GM10847 (cell line): ENCODE measurements around the gene CACHD1.

ENCODE experiments used
- POLR2A ChIP-seq: IDR thresholded peaks from 2 replicates; pipeline ENCODE4 v1.6.1; 2011; ENCODE audit not compliant: insufficient read length; ENCODE audit errors: extremely low read depth

The CACHD1 gene

DNA sequence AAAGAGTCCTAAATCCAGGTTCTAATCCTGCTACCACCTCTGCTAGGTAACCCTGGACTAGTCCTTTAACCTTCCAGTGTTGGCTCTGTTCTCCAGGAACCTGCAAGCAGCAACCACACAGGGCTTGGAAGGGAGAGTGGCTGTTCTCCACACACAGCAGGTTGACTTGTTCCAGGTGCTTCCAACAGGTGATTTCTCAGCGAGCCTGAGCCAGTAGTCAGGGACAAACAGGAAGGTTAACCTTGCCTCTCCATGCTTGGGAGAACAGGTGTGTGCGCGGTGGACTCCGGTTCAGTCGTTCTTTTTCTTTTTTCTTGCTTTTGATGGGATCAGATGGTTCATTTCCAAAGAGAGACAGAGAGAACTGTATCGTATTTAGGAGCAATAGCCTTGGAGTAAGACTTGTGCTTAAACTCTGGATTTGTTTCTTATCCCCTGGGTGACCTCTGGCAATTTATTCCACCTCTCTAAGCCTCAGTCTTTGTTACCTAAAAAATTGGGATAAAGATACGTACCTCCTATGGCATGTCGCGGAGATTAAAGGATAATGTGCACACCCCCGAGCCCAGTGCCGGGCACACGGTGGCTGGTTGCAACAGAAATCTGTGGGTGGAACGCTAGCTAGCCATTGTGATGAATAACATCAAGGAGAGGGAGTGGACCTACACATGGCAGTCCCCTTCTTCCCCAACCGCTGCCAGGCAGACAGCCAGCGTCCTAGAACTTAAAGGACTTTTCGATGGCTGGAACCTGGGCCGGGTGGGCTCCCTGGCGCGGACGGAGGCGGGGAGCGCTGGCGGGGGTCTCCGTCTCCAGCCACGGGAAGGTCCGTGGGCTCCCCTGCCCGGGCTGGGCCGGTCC lies 583 bp upstream of the CACHD1 start:
- TF ChIP-seq POLR2A, result no peak

DNA sequence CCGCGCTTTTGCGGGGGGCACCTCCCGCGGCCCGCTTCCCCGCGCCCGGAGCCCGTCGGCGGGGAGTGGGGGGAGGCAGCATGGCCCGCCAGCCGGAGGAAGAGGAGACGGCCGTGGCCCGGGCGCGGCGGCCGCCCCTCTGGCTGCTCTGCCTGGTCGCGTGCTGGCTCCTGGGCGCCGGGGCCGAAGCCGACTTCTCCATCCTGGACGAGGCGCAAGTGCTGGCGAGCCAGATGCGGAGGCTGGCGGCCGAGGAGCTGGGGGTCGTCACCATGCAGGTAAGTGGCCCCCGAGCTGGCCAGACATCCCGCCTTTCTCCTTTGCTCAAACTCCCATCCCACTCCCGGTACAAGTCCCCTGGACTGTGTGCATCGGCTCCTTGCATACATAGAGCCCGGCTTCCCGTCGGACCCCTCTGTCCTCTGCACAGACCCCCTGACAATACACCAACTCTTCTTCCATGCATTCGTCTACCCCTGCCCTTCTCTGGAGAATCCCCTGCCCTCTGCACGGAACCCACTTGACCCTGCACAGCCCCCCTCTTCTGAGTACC lies 812 bp downstream of the CACHD1 start:
- no peak for TF ChIP-seq POLR2A

DNA sequence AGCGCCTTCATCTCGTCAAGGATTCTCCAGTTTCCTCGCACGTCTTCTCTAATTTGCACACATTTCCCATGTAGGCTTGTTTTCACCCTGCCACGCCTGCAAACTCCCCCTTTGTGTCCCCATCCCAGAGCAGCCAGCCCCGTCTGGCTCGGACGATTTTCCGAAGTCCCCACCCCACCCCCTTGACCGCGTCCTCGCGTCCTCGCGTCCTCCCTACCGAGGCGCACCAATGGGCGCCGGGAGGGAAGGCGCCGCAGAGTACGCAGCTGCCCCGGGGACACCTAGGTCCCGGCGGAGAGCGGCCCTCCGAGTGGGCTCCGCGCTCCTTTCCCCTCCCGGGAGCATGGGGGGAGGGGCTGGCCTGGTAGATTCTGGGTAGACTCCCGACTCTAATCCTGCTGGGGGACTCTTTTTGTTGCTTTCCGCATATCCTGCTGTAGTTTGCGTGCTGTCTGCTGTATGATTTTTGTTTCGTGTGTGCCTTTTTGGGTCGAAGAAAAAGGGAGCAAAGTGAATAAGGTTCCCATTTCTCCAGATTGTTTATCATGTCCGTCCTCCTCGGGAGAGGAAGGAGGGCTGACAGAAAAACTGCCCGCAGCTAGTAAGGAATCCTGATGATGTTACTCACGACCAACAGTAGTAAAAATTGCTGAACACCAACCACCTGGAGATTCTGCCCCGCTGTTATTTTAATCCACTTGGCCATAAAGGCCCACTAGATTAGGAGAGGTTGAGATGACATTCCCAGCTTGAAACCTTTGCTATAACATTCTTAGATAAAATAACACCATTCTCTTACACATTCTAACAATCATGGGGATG lies 1.5 kb downstream of the CACHD1 start:
- TF ChIP-seq POLR2A, result no peak

DNA sequence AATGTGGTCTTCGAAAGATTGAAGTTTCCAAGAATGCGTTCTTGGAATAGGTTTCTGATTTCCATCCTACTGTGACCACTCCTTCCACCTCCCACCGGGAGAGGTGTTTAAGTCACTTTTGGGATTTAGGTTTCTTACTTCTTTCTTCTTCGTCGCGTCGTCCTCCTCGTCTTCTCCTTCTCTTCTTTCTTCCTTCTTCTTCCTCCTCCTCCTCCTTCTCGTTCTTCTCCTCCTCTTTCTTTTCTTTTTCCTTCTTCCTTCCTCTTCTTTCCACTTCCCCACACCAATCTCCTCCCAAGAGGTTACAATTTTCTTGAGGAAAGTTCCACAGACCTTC lies 2.1 kb downstream of the CACHD1 start:
- no peak for TF ChIP-seq POLR2A

DNA sequence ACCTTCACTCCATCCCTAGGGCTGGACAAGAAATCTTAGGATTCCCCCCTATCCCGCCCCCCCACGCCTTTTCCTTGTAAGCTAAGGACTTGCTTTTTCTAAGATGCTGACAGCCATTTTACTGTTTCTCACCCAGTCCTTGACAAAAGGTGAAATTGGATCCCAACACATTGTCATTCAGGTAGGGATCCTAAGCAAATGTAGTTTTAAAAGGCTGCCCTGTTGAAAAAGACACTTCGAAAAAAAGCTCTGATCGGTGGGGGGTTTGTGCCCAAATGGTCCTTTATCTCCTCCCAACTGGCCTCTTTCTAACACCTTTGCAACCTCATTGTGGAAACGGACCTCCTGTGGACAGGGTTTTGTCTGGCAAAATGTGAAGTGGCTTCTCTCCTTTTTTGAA lies 2.9 kb downstream of the CACHD1 start:
- no peak for TF ChIP-seq POLR2A

DNA sequence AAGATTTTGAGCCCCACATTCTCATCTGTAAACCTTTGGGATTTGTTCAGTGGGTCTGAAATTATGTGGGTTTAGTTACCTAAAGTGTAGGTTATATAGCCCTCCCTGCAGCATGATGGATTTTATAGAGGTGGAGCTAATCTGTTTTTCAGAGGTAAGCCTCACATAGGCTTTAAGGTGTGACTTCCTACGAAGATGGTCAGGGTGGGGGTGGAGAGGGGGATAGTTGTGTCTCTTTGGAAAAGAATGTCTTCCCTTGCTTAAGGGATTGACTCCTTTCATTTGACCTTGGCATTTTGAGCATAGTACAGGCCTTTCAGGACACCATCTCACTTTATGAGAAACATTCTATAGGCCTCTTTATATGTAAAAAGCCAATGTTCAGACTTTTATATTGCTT lies 3.4 kb downstream of the CACHD1 start:
- no peak for TF ChIP-seq POLR2A

DNA sequence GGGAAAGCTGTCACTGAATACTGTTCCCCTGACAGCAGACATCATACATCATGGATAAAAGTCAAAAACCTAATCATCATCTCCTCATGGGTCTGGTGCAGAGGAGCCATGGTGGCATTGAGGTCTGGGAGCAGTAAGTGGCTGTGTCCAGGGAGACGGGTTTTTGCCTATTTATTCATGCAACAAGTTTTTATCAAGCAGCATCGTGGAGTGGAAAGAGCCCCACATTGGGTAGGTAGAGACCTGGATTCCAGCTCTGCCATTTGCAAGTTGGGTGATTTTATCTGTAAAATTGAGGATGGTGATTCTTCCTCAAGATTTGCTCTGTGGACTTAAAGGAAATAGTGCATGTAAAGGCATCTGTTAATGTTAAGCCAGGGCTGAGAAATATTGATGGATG lies 4.2 kb downstream of the CACHD1 start:
- TF ChIP-seq POLR2A, result no peak

DNA sequence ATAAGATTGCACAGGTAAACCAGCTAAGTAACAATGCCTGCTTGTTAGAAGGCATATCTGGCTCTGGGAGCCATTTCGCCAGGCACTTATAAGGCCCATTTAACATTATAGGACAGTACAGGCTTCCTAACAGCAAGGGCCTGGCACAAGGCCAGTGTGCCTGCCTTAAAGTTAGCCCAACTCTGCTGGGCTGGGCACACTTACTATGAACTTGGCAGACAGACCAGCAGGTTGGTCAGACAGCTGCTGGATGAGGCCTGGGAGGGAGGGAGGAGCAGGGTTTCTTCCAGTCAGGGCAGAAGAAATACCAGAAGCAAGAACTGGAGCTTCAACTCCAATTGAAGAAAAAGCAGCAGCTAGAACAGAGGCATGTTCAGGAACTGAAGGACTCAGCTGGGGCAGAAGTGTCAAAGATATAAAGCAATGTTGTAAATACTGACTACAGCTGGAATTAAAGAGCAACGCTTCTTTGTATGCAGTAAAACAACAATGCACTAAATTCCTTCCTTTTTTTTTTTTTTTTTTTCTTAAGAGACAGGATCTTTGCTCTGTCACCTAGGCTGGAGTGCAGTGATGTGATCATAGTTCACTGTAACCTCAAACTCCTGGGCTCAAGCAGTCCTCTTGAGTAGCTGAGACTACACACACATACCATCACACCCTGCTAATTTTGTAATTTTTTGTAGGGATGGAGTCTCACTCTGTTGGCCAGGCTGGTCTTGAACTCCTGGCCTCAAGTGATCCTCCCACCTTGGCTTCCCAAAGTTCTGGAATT lies 4.9 kb downstream of the CACHD1 start:
- no peak for TF ChIP-seq POLR2A

DNA sequence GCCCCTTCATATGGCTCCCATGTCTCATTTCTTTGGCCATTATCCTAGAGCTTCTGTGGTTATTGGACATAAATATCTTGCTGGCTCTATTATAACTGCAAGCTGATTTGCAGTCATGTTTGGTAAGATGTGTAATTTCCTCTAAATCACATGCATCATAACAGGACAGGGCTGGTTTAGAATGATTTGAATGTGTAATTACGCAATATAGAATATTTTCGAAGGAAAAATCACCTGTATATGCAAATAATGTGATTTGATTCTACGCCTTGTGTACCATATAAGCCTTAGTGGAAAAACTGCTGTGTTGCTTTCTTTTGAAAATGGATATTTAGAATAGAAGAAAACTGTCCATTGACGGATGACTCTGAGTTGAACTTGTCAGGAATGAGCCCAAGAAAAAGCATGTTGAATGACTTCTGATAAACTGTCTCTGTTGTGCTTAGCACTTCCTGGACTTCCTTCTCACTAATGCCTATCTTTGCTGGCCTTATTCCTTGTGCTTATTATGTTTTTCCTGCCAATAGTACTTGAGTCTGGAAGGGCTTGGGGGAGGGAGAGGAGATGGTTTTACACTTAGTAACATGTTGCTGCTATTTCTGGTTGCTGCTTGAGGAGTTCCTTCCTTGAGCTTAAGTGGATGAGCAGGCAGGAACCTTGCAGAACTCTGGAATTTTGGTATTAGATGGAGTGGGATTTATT lies 6.5 kb downstream of the CACHD1 start:
- no peak for TF ChIP-seq POLR2A

DNA sequence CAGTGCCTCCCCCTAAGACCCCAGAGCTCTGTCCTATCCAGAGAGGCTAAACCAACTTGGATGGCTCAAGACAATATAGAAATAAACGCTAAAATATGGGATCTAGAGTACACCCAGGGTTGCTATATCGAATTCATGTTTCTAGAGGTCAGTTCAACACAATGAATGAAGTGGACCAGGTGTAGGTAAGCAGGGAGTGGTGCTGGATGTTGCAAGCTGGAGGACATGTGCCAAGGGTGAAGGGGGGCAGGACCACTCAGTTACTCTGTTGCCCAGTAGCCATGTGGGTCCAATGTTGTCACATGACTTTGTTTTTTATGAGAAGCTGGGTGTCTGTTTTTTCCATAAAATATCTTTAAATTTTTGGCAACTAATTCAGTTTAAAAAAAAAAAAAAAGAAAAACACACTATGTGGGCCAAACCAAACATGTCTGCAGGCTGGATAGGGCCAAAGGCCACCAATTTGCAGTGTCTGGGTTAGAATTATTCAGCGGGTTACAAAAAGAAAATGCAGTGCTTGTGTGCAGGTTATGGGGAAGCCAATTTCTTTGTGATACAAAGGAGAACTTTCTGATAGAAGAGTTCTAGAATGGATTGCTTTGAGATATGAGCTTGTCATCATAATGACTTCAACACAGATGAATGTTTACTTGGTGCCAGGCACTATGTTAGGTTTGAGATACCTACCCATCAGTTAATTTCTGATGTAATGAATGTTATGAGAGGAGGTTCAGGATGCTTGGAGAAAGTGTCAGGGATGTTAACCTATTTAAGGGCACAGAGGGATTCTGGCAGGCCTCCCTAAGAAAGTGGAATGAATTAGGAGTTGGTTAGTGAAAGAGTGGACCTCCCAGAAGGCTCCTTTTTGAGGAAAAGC lies 8.9 kb downstream of the CACHD1 start:
- no peak for TF ChIP-seq POLR2A

DNA sequence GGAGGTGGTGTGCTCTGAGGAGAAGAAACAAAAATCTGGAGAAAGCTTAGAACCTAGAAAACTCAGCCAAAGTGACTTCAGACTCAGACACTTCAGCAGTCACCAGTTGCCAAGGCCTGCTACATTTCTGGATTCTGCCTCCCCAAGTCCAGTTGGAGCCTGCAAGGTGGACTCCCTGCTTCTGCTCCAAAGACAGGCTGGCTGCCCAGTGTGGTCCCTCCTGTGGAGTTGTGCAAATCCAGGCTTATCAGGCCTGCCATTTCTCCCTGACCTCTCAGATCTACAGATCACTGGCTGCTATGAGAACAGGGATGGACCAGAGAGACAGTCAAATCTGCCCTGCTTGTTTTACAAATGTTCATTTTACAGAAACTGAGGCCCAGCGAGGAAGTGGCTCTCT lies 9.9 kb downstream of the CACHD1 start:
- no peak for TF ChIP-seq POLR2A

DNA sequence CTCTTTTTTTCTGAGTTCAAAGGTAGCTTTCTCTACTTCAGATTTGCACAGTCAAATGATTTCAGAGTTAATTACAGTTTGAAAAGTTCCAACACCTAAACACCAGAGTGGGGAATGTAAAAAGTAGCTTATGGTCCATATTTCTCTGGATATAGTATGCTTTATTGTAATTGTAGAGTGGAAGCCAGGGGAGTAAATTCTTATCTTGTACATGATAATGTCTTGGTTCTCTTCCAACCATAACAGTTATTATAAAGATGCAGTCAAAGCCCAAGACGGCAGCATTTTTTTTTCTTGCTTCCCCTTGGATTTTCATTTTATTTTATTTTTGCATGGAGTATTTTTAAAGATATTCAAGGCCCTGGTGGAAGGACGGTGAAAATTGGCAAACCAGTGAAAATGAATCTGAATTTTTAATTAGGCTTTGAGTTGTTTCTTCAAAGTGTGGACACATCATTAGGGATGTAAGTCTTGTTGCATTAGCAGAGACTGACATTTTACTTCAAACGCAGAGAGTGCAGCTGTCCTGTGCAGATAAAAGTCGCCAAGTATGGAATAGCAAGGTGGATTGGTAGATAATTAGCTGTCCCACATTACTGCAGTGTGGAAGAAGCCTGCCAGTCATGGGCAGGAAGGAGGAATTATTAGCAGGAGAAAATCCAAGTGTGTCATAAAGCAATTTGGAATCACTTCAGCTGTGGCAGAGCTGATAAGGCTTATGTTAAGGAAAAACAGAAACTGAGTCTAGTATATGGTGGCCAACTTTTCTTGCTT lies 11.3 kb downstream of the CACHD1 start:
- no peak for TF ChIP-seq POLR2A

DNA sequence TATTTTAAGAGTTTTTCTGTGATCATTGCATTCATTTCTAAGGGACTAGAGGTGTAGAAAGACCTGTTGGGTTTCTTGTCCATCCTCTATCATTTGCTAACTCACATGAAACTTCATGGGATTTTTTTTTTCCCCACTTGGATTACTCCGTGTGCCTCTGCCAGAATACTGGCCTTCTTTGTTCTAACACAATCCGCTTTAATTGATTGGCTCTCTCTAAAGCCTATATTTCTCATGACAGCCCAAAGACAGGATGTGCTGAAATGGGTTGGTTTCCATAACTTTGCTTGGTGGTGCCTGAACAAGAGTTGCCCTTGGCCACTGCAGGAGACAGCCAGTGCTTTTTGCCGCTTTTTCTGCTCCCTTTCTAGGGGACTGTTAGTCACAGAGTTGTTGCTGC lies 12.2 kb downstream of the CACHD1 start:
- TF ChIP-seq POLR2A, result no peak
